Gastroesophageal sphincter (tissue), 3 donors: ENCODE measurements around the gene COA8.

Experiments
- CTCF ChIP-seq, 4 experiments: fragments of 200-600 bp in 2 of 4; fragments of 450-650 bp in 2 of 4; sonication (generic) in 1 of 4; IDR thresholded peaks; one replicate each; pipeline ENCODE4 v1.5.1; 2017 to 2019; ENCODE audit warnings: antibody characterized with exemption in 4 of 4, mild to moderate bottlenecking in 2 of 4, moderate library complexity in 2 of 4
- EP300 ChIP-seq: sonication (generic); formaldehyde crosslinking; IDR thresholded peaks from one replicate; pipeline ENCODE4 v1.6.1; 2017; ENCODE audit warnings: antibody characterized with exemption, mild to moderate bottlenecking
- POLR2A ChIP-seq, 2 donors: fragments of 450-650 bp; IDR thresholded peaks; one replicate each; pipeline ENCODE4 v1.6.1; 2017; ENCODE audit warnings: antibody characterized with exemption in 2 of 2, mild to moderate bottlenecking in 2 of 2, moderate library complexity in 1 of 2

DNA sequence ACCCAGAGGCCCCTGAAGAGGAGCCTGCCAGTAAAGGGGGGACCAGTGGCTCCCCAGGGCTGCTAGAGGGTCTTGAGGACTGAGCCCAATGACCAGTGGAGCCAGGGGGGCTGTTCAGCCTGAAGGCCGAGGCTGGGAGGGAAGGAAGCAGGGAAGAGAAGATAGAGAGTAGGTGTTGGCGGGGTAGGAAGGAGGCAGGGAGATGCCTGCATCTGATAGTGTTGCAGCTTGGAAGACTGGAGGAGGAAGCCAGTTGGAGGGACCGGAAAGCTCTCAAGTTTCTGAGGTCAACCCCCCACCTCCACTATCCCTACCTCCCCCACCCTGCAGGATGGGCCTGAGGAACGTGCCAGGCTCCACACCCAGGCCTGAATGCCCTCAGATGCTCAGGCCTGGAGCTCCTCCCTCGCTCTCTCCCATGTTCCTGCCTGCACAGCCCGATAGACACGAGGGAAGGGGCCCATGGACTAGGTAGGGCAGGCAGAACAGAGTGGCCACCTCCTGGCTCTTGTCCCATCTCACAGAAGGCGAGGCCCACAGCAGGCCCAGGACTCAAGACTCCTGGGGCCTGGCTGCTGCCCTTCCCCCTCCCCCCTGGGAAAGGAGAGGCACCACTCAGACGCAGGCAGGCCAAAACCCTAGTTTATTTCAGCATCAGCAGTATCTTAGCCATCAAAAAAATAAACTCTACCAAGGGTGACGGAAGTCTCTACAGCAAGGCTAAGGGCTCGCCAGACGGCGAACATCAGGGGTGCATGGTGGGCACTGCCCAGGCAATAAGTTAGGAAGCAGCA is 43.5 kb upstream of the COA8 start:
- TF ChIP-seq CTCF (IDR thresholded peaks at IDR 0.05) (no peak), EP300 (no peak), POLR2A (IDR thresholded peaks at IDR 0.05) (no peak)
